ENCODE data around the gene FAM163A. TPM values are rescaled to one million over a fixed set of nuclear protein-coding genes. Genes with fewer than 3 reads are reported as not detected.

The FAM163A gene
- total RNA-seq, 4 donors from 2014 or later, result 0.21 TPM; not detected in 3

DNA sequence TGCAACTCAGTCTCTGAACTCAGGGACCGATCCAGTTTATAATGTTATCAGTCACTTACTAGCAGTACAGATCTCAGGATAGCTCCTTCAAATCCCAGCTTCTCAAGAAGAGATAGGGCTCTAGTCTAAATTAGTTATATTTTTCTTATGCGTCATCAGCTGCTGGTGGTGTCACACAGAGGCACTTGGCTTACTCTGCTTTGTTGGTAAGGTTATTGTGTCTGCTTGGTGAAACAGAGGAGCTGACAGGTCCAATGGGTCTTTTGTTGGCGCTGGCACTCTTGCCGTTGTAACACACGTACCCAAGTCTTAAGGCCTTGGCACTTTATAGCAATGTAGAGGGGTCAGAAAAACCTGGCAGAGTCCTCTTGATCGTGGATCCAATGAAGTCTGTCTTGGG lies 122.3 kb downstream of the FAM163A start:
- no peak for TF ChIP-seq POLR2A (IDR thresholded peaks at IDR 0.05)
- TF ChIP-seq, protein P1, sequence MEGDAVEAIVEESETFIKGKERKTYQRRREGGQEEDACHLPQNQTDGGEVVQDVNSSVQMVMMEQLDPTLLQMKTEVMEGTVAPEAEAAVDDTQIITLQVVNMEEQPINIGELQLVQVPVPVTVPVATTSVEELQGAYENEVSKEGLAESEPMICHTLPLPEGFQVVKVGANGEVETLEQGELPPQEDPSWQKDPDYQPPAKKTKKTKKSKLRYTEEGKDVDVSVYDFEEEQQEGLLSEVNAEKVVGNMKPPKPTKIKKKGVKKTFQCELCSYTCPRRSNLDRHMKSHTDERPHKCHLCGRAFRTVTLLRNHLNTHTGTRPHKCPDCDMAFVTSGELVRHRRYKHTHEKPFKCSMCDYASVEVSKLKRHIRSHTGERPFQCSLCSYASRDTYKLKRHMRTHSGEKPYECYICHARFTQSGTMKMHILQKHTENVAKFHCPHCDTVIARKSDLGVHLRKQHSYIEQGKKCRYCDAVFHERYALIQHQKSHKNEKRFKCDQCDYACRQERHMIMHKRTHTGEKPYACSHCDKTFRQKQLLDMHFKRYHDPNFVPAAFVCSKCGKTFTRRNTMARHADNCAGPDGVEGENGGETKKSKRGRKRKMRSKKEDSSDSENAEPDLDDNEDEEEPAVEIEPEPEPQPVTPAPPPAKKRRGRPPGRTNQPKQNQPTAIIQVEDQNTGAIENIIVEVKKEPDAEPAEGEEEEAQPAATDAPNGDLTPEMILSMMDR (IDR thresholded peaks at IDR 0.05), result no peak
- Histone ChIP-seq H3K4me3 (no peak overlapping the region), H3K4me1 (no peaks in the 10 kb centered on the region), H3K36me3 (no peaks in the 10 kb centered on the region), H3K27ac (no peak overlapping the region), H3K9me3 (no peaks in the 10 kb centered on the region), H3K27me3 (no peaks in the 10 kb centered on the region)
- DNase-seq, result no peak
- intact Hi-C loops (cut with DNase I; ENCODE audit: low total_unique reads), result no loop called here

Other genes with a start within 250 kb of the FAM163A start
- gene NPHS2, start 167.3 kb upstream of the FAM163A start, total RNA-seq, result not detected
- under 1 TPM in 1 of 4 donors, not detected in 3; 0.76 TPM for gene TDRD5, start 151.5 kb upstream of the FAM163A start, total RNA-seq
- gene TOR1AIP2, start 134.5 kb downstream of the FAM163A start, total RNA-seq, result 10 to 100 TPM; 32.1 to 94.4 (median 58.8) TPM
- gene TOR1AIP1, start 139.0 kb downstream of the FAM163A start, total RNA-seq, result 10 to 100 TPM; 56.9 to 90.8 (median 72.0) TPM
- gene CEP350, start 211.5 kb downstream of the FAM163A start, total RNA-seq, result 10 to 100 TPM; 28.5 to 97.3 (median 82.7) TPM

Data from uterus (tissue), 4 donors.